ENCODE results near the gene ANO6. TPM values are rescaled to one million over a fixed set of nuclear protein-coding genes. Genes with fewer than 3 reads are reported as not detected.
A peak's percentile ranks its signal among the peaks of the same experiment; 100 is the strongest.

ANO6 gene
- total RNA-seq, 1 donor from 2014 or later: 46.6 TPM

- ATAC-seq (ENCODE audit: poor library complexity): peak; percentile 59
- intact Hi-C loops (cut with DNase I): no loop called here
- no peak for DNase-seq
Observed at GRCh38 chr12:45326358-45326975, 110.6 kb downstream of the ANO6 start.

- intact Hi-C loops (cut with DNase I): no loop called here
- no peak for ATAC-seq (ENCODE audit: poor library complexity)
- no peak for DNase-seq
Observed at GRCh38 chr12:45327823-45328383, 112.0 kb downstream of the ANO6 start.

- intact Hi-C loops (cut with DNase I): no loop called here
- ATAC-seq (ENCODE audit: poor library complexity) (peak; percentile 48), DNase-seq (no peak)
Observed at GRCh38 chr12:45329238-45329637, 113.3 kb downstream of the ANO6 start.

- no peak for ATAC-seq (ENCODE audit: poor library complexity)
- intact Hi-C loops (cut with DNase I): no loop called here
Observed at GRCh38 chr12:45329702-45330101, 113.8 kb downstream of the ANO6 start.

GRCh38 chr12:45331552-45331951 is 115.7 kb downstream of the ANO6 start:
- ATAC-seq (ENCODE audit: poor library complexity): no peak
- DNase-seq: no peak
- intact Hi-C loops (cut with DNase I): no loop called here

More at GRCh38 chr12:45329702-45330101, 113.8 kb downstream of the ANO6 start:
- no peak for DNase-seq

GRCh38 chr12:45334396-45334795 is 118.5 kb downstream of the ANO6 start:
- intact Hi-C loops (cut with DNase I): no loop called here
- no peak for DNase-seq
- no peak for ATAC-seq (ENCODE audit: poor library complexity)

- no peak for DNase-seq
- intact Hi-C loops (cut with DNase I): no loop called here
- no peak for ATAC-seq (ENCODE audit: poor library complexity)
Observed at GRCh38 chr12:45336331-45336730, 120.4 kb downstream of the ANO6 start.

GRCh38 chr12:45336762-45337596 is 121.1 kb downstream of the ANO6 start:
- intact Hi-C loops (cut with DNase I): no loop called here
- DNase-seq (no peak), ATAC-seq (ENCODE audit: poor library complexity) (no peak)

GRCh38 chr12:45337835-45338234 is 121.9 kb downstream of the ANO6 start:
- intact Hi-C loops (cut with DNase I): no loop called here
- ATAC-seq (ENCODE audit: poor library complexity): no peak

GRCh38 chr12:45338272-45338671 is 122.4 kb downstream of the ANO6 start:
- ATAC-seq (ENCODE audit: poor library complexity) (peak; percentile 93), DNase-seq (no peak)
- intact Hi-C loops (cut with DNase I): no loop called here

More at GRCh38 chr12:45337835-45338234, 121.9 kb downstream of the ANO6 start:
- DNase-seq: no peak

GRCh38 chr12:45339035-45339434 is 123.1 kb downstream of the ANO6 start:
- peak; percentile 51 for ATAC-seq (ENCODE audit: poor library complexity)

GRCh38 chr12:45342171-45342570 is 126.3 kb downstream of the ANO6 start:
- DNase-seq (no peak), ATAC-seq (ENCODE audit: poor library complexity) (no peak)
- intact Hi-C loops (cut with DNase I): no loop called here

More at GRCh38 chr12:45339035-45339434, 123.1 kb downstream of the ANO6 start:
- intact Hi-C loops (cut with DNase I): no loop called here
- DNase-seq: no peak

GRCh38 chr12:45342848-45343247 is 127.0 kb downstream of the ANO6 start:
- intact Hi-C loops (cut with DNase I): no loop called here
- ATAC-seq (ENCODE audit: poor library complexity) (no peak), DNase-seq (no peak)

- peak; percentile 59 for DNase-seq
- intact Hi-C loops (cut with DNase I): no loop called here
- peak; percentile 90 for ATAC-seq (ENCODE audit: poor library complexity)
Observed at GRCh38 chr12:45343269-45344051, 127.6 kb downstream of the ANO6 start.

GRCh38 chr12:45348311-45348710 is 132.4 kb downstream of the ANO6 start:
- intact Hi-C loops (cut with DNase I): no loop called here
- ATAC-seq (ENCODE audit: poor library complexity) (no peak), DNase-seq (no peak)

GRCh38 chr12:45348986-45349385 is 133.1 kb downstream of the ANO6 start:
- no peak for DNase-seq
- intact Hi-C loops (cut with DNase I): no loop called here
- ATAC-seq (ENCODE audit: poor library complexity): no peak

- ATAC-seq (ENCODE audit: poor library complexity): no peak
- intact Hi-C loops (cut with DNase I): loop anchor here (10.0 kb wide), 1 partner anchor 135 kb away; the partner anchor contains the start of gene ANO6
- DNase-seq: no peak
Observed at GRCh38 chr12:45349916-45350315, 134.0 kb downstream of the ANO6 start.

GRCh38 chr12:45350861-45351260 is 135.0 kb downstream of the ANO6 start:
- DNase-seq: no peak
- intact Hi-C loops (cut with DNase I): loop anchor here (10.0 kb wide), 1 partner anchor 136 kb away; the partner anchor contains the start of gene ANO6
- ATAC-seq (ENCODE audit: poor library complexity): no peak
